Liver (tissue), 3 donors: ENCODE measurements around the gene CLIP1.

Source experiments
- EGR1 ChIP-seq, 2 donors: IDR thresholded peaks; 2 replicates each; pipeline ENCODE4 v1.6.1; 2016 to 2018; ENCODE audit warnings: antibody characterized with exemption in 2 of 2, low read depth in 2 of 2
- FOXA1 ChIP-seq: IDR thresholded peaks from 2 replicates; pipeline ENCODE4 v1.6.1; 2016; ENCODE audit warnings: antibody characterized with exemption
- GABPA ChIP-seq, 2 donors: IDR thresholded peaks in 1 of 2; conservative IDR thresholded peaks in 1 of 2; 2 replicates each; pipeline ENCODE4 v1.6.1; 2016; ENCODE audit warnings: antibody characterized with exemption in 2 of 2, mild to moderate bottlenecking in 1 of 2, moderate library complexity in 1 of 2
- HNF4G ChIP-seq: IDR thresholded peaks from 2 replicates; pipeline ENCODE4 v1.6.1; 2016; ENCODE audit warnings: antibody characterized with exemption
- JUND ChIP-seq, 2 donors: IDR thresholded peaks; 2 replicates each; pipeline ENCODE4 v1.6.1; 2016; ENCODE audit warnings: antibody characterized with exemption in 2 of 2
- RXRA ChIP-seq, 2 donors: IDR thresholded peaks; 2 replicates each; pipeline ENCODE4 v1.6.1; 2017 to 2018; ENCODE audit warnings: antibody characterized with exemption in 2 of 2, mild to moderate bottlenecking in 1 of 2
- SP1 ChIP-seq: IDR thresholded peaks from 2 replicates; pipeline ENCODE4 v1.6.1; 2018; ENCODE audit warnings: antibody characterized with exemption, mild to moderate bottlenecking
- TAF1 ChIP-seq: conservative IDR thresholded peaks from 2 replicates; pipeline ENCODE4 v1.6.1; 2016; ENCODE audit warnings: antibody characterized with exemption, mild to moderate bottlenecking
- YY1 ChIP-seq: IDR thresholded peaks from 2 replicates; pipeline ENCODE4 v1.6.1; 2016; ENCODE audit warnings: antibody characterized with exemption, mild to moderate bottlenecking
- TF ChIP-seq, protein P1 (sequence below): fragments of 150-350 bp; IDR thresholded peaks from 2 replicates; pipeline ENCODE4 v1.5.1; 2017; ENCODE audit warnings: improper control_type of control experiment, low read depth, low read length; ENCODE audit not compliant: missing input control
- TF ChIP-seq, protein P2 (sequence below): IDR thresholded peaks from 2 replicates; pipeline ENCODE4 v1.6.1; 2016; ENCODE audit warnings: antibody characterized with exemption
- TF ChIP-seq, protein P3 (sequence below): IDR thresholded peaks from 2 replicates; pipeline ENCODE4 v1.6.1; 2016; ENCODE audit warnings: antibody characterized with exemption, mild to moderate bottlenecking
- TF ChIP-seq, protein P4 (sequence below): IDR thresholded peaks from 2 replicates; pipeline ENCODE4 v1.6.1; 2016; ENCODE audit warnings: antibody characterized with exemption
- TF ChIP-seq, protein P5 (sequence below): IDR thresholded peaks from 2 replicates; pipeline ENCODE4 v1.6.1; 2016; ENCODE audit warnings: antibody characterized with exemption
- donor health status: healthy.
- donor health status: healthy.

DNA sequence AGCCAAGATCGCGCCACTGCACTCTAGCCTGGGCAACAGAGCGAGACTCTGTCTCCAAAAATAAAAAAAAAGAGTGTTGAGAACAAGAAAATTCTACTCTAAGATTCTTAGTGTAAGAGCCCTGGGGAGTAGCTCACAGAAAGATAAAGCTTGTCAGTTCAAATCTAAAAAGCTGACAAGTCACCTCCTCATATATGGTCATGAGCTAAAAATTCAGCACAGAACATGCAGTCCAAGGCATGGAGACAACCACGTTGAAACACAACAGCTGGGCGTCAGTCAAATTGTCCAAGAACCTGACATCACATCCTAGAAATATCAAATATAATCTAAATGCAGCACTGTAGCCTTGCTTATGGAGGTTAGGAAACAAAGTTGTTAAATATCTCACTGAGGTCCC lies 47.8 kb downstream of the CLIP1 start:
- TF ChIP-seq, protein P1, sequence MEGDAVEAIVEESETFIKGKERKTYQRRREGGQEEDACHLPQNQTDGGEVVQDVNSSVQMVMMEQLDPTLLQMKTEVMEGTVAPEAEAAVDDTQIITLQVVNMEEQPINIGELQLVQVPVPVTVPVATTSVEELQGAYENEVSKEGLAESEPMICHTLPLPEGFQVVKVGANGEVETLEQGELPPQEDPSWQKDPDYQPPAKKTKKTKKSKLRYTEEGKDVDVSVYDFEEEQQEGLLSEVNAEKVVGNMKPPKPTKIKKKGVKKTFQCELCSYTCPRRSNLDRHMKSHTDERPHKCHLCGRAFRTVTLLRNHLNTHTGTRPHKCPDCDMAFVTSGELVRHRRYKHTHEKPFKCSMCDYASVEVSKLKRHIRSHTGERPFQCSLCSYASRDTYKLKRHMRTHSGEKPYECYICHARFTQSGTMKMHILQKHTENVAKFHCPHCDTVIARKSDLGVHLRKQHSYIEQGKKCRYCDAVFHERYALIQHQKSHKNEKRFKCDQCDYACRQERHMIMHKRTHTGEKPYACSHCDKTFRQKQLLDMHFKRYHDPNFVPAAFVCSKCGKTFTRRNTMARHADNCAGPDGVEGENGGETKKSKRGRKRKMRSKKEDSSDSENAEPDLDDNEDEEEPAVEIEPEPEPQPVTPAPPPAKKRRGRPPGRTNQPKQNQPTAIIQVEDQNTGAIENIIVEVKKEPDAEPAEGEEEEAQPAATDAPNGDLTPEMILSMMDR: no peak
- TF ChIP-seq, protein P2, sequence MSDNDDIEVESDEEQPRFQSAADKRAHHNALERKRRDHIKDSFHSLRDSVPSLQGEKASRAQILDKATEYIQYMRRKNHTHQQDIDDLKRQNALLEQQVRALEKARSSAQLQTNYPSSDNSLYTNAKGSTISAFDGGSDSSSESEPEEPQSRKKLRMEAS: no peak
- TF ChIP-seq, protein P3, sequence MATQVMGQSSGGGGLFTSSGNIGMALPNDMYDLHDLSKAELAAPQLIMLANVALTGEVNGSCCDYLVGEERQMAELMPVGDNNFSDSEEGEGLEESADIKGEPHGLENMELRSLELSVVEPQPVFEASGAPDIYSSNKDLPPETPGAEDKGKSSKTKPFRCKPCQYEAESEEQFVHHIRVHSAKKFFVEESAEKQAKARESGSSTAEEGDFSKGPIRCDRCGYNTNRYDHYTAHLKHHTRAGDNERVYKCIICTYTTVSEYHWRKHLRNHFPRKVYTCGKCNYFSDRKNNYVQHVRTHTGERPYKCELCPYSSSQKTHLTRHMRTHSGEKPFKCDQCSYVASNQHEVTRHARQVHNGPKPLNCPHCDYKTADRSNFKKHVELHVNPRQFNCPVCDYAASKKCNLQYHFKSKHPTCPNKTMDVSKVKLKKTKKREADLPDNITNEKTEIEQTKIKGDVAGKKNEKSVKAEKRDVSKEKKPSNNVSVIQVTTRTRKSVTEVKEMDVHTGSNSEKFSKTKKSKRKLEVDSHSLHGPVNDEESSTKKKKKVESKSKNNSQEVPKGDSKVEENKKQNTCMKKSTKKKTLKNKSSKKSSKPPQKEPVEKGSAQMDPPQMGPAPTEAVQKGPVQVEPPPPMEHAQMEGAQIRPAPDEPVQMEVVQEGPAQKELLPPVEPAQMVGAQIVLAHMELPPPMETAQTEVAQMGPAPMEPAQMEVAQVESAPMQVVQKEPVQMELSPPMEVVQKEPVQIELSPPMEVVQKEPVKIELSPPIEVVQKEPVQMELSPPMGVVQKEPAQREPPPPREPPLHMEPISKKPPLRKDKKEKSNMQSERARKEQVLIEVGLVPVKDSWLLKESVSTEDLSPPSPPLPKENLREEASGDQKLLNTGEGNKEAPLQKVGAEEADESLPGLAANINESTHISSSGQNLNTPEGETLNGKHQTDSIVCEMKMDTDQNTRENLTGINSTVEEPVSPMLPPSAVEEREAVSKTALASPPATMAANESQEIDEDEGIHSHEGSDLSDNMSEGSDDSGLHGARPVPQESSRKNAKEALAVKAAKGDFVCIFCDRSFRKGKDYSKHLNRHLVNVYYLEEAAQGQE: no peak
- TF ChIP-seq RXRA (IDR thresholded peaks at IDR 0.05) (no peak), HNF4G (no peak), SP1 (no peak), TAF1 (no peak), YY1 (no peak), GABPA (IDR thresholded peaks at IDR 0.05 in 1 of 2, conservative IDR thresholded peaks at IDR 0.05 in 1 of 2) (no peak), EGR1 (IDR thresholded peaks at IDR 0.05; ENCODE audit: low read depth in 2 of 2) (no peak), FOXA1 (no peak), JUND (IDR thresholded peaks at IDR 0.05) (no peak)
- TF ChIP-seq, protein P4, sequence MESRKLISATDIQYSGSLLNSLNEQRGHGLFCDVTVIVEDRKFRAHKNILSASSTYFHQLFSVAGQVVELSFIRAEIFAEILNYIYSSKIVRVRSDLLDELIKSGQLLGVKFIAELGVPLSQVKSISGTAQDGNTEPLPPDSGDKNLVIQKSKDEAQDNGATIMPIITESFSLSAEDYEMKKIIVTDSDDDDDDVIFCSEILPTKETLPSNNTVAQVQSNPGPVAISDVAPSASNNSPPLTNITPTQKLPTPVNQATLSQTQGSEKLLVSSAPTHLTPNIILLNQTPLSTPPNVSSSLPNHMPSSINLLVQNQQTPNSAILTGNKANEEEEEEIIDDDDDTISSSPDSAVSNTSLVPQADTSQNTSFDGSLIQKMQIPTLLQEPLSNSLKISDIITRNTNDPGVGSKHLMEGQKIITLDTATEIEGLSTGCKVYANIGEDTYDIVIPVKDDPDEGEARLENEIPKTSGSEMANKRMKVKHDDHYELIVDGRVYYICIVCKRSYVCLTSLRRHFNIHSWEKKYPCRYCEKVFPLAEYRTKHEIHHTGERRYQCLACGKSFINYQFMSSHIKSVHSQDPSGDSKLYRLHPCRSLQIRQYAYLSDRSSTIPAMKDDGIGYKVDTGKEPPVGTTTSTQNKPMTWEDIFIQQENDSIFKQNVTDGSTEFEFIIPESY: no peak
- TF ChIP-seq, protein P5, sequence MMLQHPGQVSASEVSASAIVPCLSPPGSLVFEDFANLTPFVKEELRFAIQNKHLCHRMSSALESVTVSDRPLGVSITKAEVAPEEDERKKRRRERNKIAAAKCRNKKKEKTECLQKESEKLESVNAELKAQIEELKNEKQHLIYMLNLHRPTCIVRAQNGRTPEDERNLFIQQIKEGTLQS: no peak
